GM23338 (cell line): ENCODE results near the gene GRIK4. TPM values are rescaled to one million over a fixed set of nuclear protein-coding genes. Genes with fewer than 3 reads are reported as not detected.

Experiments used
- ATAC-seq: fragments of 200-7000 bp; cut with Tn5 transposase; 3 replicates; pipeline ENCODE4 v1.9.1; 2020
- DNase-seq: peaks from one replicate; pipeline ENCODE4 v3.0.0-alpha.2; 2015; ENCODE audit warnings: low spot score
- H2AFZ ChIP-seq: fragments of 200-600 bp; sonication (generic); 2 replicates; pipeline ENCODE4 v1.8.0; 2016; ENCODE audit warnings: antibody characterized with exemption, mild to moderate bottlenecking, moderate library complexity
- H3F3A ChIP-seq: fragments of 200-600 bp; sonication (generic); replicated peaks from 2 replicates; pipeline ENCODE4 v1.8.0; 2017; ENCODE audit warnings: antibody characterized with exemption, mixed run types, low read depth
- H3K27ac ChIP-seq: fragments of 200-600 bp; sonication (generic); 2 replicates; pipeline ENCODE4 v1.6.1; 2016; ENCODE audit warnings: low read depth
- H3K27me3 ChIP-seq: fragments of 200-600 bp; sonication (generic); 2 replicates; pipeline ENCODE4 v1.8.0; 2016; ENCODE audit warnings: mild to moderate bottlenecking, mixed run types, moderate library complexity; ENCODE audit not compliant: insufficient read depth
- H3K36me3 ChIP-seq: fragments of 200-600 bp; sonication (generic); 2 replicates; pipeline ENCODE4 v1.8.0; 2016; ENCODE audit warnings: mild to moderate bottlenecking; ENCODE audit not compliant: insufficient read depth
- H3K4me1 ChIP-seq: fragments of 200-600 bp; sonication (generic); 2 replicates; pipeline ENCODE4 v1.8.0; 2016; ENCODE audit warnings: mild to moderate bottlenecking, moderate library complexity; ENCODE audit not compliant: insufficient read depth
- H3K4me2 ChIP-seq: fragments of 200-600 bp; sonication (generic); 2 replicates; pipeline ENCODE4 v1.7.1; 2017; ENCODE audit warnings: mixed run types
- H3K4me3 ChIP-seq: fragments of 200-600 bp; sonication (generic); 2 replicates; pipeline ENCODE4 v1.6.1; 2016; ENCODE audit warnings: mixed run types
- H3K79me2 ChIP-seq: fragments of 200-600 bp; sonication (generic); replicated peaks from 2 replicates; pipeline ENCODE4 v1.8.0; 2017; ENCODE audit warnings: mild to moderate bottlenecking; ENCODE audit not compliant: insufficient read depth
- H3K9me2 ChIP-seq: fragments of 200-600 bp; sonication (generic); 2 replicates; pipeline ENCODE4 v1.8.0; 2017; ENCODE audit not compliant: insufficient read depth
- H4K20me1 ChIP-seq: fragments of 200-600 bp; sonication (generic); replicated peaks from 2 replicates; pipeline ENCODE4 v1.8.0; 2017; ENCODE audit warnings: mild to moderate bottlenecking; ENCODE audit not compliant: insufficient read depth
- H3K27ac Mint-ChIP-seq: 2 replicates; pipeline ENCODE4 v1.8.0; 2020; ENCODE audit warnings: inconsistent platforms, mild to moderate bottlenecking, moderate library complexity, mixed read lengths
- H3K27me3 Mint-ChIP-seq: 3 replicates; pipeline ENCODE4 v1.8.0; 2022; ENCODE audit warnings: low read depth, mild to moderate bottlenecking, moderate library complexity, mixed read lengths, inconsistent platforms; ENCODE audit not compliant: insufficient read depth, poor library complexity
- H3K36me3 Mint-ChIP-seq: 3 replicates; pipeline ENCODE4 v1.8.0; 2021; ENCODE audit warnings: low read depth, mild to moderate bottlenecking, inconsistent platforms, moderate library complexity, mixed read lengths
- H3K4me1 Mint-ChIP-seq: 3 replicates; pipeline ENCODE4 v1.8.0; 2020; ENCODE audit warnings: mild to moderate bottlenecking, inconsistent platforms, mixed read lengths
- H3K4me3 Mint-ChIP-seq: 3 replicates; pipeline ENCODE4 v1.8.0; 2021; ENCODE audit warnings: moderate library complexity, mild to moderate bottlenecking, inconsistent platforms, mixed read lengths
- H3K9me3 Mint-ChIP-seq: 3 replicates; pipeline ENCODE4 v1.8.0; 2020; ENCODE audit warnings: moderate library complexity, mild to moderate bottlenecking, inconsistent platforms, mixed read lengths
- CREB1 ChIP-seq: fragments of 250-450 bp; sonication (Bioruptor Pico); IDR thresholded peaks from 2 replicates; pipeline ENCODE4 v1.5.0; 2020; ENCODE audit warnings: low read depth, mild to moderate bottlenecking, moderate library complexity
- CTCF ChIP-seq, 2 experiments: fragments of 200-600 bp in 1 of 2; sonication (generic) in 1 of 2; conservative IDR thresholded peaks; 2 replicates each; pipeline versions ENCODE4 v1.5.1 to v1.6.1; 2016 to 2017; ENCODE audit warnings: antibody characterized with exemption in 2 of 2, low read depth in 2 of 2, mild to moderate bottlenecking in 2 of 2, moderate library complexity in 1 of 2
- JUNB ChIP-seq: IDR thresholded peaks from one replicate; pipeline ENCODE4 v1.6.1; 2016; ENCODE audit warnings: antibody characterized with exemption; ENCODE audit not compliant: unreplicated experiment
- POLR2AphosphoS5 ChIP-seq: IDR thresholded peaks from 2 replicates; pipeline ENCODE4 v1.6.1; 2016; ENCODE audit warnings: antibody characterized with exemption, low read depth
- REST ChIP-seq: IDR thresholded peaks from one replicate; pipeline ENCODE4 v1.6.1; 2018; ENCODE audit warnings: antibody characterized with exemption; ENCODE audit not compliant: unreplicated experiment
- STAT1 ChIP-seq: IDR thresholded peaks from one replicate; pipeline ENCODE4 v1.6.1; 2016; ENCODE audit warnings: antibody characterized with exemption; ENCODE audit not compliant: unreplicated experiment
- ZNF462 ChIP-seq: fragments of 250-450 bp; sonication (Bioruptor Pico); IDR thresholded peaks from 2 replicates; pipeline ENCODE4 v1.5.0; 2020; ENCODE audit warnings: mild to moderate bottlenecking, moderate library complexity
- polyA plus RNA-seq: library from polyadenylated mRNA; unstranded; fragments of >200 nt; fragmentation: Nextera tagmentation; extraction: Ambion mirVana; gene quantifications from 2 replicates; pipeline ENCODE4 v1.2.1, GENCODE V29; 2016
- total RNA-seq: library from RNA; depleted of rRNA; stranded (reverse); fragments of >200 nt; shearing (Covaris generic); gene quantifications from 2 replicates; pipeline ENCODE4 v1.2.3, GENCODE V29; 2014

The GRIK4 gene
- total and polyA plus RNA-seq, 2 experiments from 2014 or later: 0.63 to 2.2 TPM

GRCh38 chr11:120694726-120695125 lies 183.2 kb downstream of the GRIK4 start:
- no peak overlapping the region for H2AFZ ChIP-seq
- H3K79me2 ChIP-seq: no peaks in the 10 kb centered on the region
- H3K36me3 ChIP-seq: no peaks in the 10 kb centered on the region
- ATAC-seq: no peak
- Mint-ChIP-seq H3K9me3 (no peaks in the 10 kb centered on the region), H3K4me3 (no peak overlapping the region), H3K36me3 (no peaks in the 10 kb centered on the region), H3K27ac (no peak overlapping the region), H3K4me1 (no peaks in the 10 kb centered on the region; the same call in 1 of the 3 replicates), H3K27me3 (peaks cover 5% of the 10 kb centered on the region)
- H3K4me3 ChIP-seq: no peak overlapping the region
- H4K20me1 ChIP-seq: no peaks in the 10 kb centered on the region
- H3K27me3 ChIP-seq: no peaks in the 10 kb centered on the region
- no peaks in the 10 kb centered on the region; the same call in 1 of the 2 replicates for H3K9me2 ChIP-seq
- no peak for TF ChIP-seq CREB1 (CRISPR knock-in tag)
- H3K27ac ChIP-seq: no peak overlapping the region
- no peak overlapping the region for H3K4me2 ChIP-seq
- no peaks in the 10 kb centered on the region; the same call in 1 of the 2 replicates for H3K4me1 ChIP-seq
- DNase-seq: no peak
- no peaks in the 10 kb centered on the region for H3F3A ChIP-seq

GRCh38 chr11:120695426-120695825 lies 183.9 kb downstream of the GRIK4 start:
- TF ChIP-seq CREB1 (CRISPR knock-in tag): no peak
- no peak for TF ChIP-seq STAT1
- TF ChIP-seq POLR2AphosphoS5: no peak
- TF ChIP-seq JUNB: no peak
- no peak for TF ChIP-seq ZNF462 (CRISPR knock-in tag)
- no peak for TF ChIP-seq CTCF (conservative IDR thresholded peaks at IDR 0.05; ENCODE audit: low read depth in 2 of 2)
- TF ChIP-seq REST: no peak
- no peaks in the 10 kb centered on the region; the same call in 1 of the 3 replicates for H3K4me1 Mint-ChIP-seq
- Histone ChIP-seq H3K36me3 (no peaks in the 10 kb centered on the region), H3K4me1 (no peaks in the 10 kb centered on the region; the same call in 1 of the 2 replicates), H3K9me2 (no peaks in the 10 kb centered on the region; the same call in 1 of the 2 replicates), H3K27me3 (no peaks in the 10 kb centered on the region), H4K20me1 (no peaks in the 10 kb centered on the region), H3F3A (no peaks in the 10 kb centered on the region), H3K4me3 (no peak overlapping the region), H3K4me2 (no peak overlapping the region), H3K79me2 (no peaks in the 10 kb centered on the region), H2AFZ (no peak overlapping the region), H3K27ac (no peak overlapping the region)
- H3K9me3 Mint-ChIP-seq: no peaks in the 10 kb centered on the region
- H3K36me3 Mint-ChIP-seq: no peaks in the 10 kb centered on the region
- peaks cover 5% of the 10 kb centered on the region for H3K27me3 Mint-ChIP-seq
- DNase-seq: no peak
- H3K27ac Mint-ChIP-seq: no peak overlapping the region
- H3K4me3 Mint-ChIP-seq: no peak overlapping the region
- no peak for ATAC-seq
